Right lung (tissue), 5 donors: ENCODE results near the gene KRTAP12-4. TPM values are rescaled to one million over a fixed set of nuclear protein-coding genes. Genes with fewer than 3 reads are reported as not detected.
"Not testable (repeated sequence)": the region's sequence is repeated elsewhere in the genome, so short reads cannot be mapped to it uniquely, and the experiment has no call there.

Experiments
- DNase-seq, 2 donors: peaks; one replicate each; pipeline ENCODE4 v3.0.0-alpha.2; 2013
- polyA plus RNA-seq, 5 donors: library from polyadenylated mRNA; unstranded; fragments of 120-200 nt; gene quantifications; one replicate each; pipeline versions ENCODE4 v1.2.1 to v1.2.3, GENCODE V29; 2013; ENCODE audit warnings: inconsistent platforms in 1 of 5, low replicate concordance in 1 of 5; ENCODE audit not compliant: insufficient read length in 5 of 5, insufficient read depth in 1 of 5

KRTAP12-4 gene
- polyA plus RNA-seq, 5 donors: not detected

GRCh38 chr21:44636209-44637017 is 18.0 kb downstream of the KRTAP12-4 start:
- no peak for DNase-seq

- DNase-seq: no peak
Observed at GRCh38 chr21:44632067-44632466, 22.4 kb downstream of the KRTAP12-4 start.

- no peak for DNase-seq
Observed at GRCh38 chr21:44630440-44630839, 24.0 kb downstream of the KRTAP12-4 start.

- DNase-seq: no peak
Observed at GRCh38 chr21:44628707-44629391, 25.6 kb downstream of the KRTAP12-4 start.

DNA sequence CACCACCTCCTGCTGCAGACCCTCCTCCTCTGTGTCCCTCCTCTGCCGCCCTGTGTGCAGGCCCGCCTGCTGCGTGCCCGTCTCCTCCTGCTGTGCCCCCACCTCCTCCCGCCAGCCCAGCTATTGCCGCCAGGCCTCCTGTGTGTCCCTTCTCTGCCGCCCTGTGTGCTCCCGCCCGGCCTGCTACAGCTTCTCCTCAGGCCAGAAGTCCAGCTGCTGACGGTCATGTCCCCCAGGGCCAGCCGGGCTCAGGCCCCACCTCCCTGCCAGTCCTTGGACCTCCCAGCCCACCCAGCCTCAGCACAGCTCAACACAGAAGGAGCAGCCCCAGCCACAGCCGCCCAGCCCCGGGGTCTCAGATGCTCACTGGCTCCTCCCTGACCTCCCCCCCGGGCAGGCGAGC is 26.6 kb downstream of the KRTAP12-4 start:
- not testable (repeated sequence) for DNase-seq

GRCh38 chr21:44627181-44627822 is 27.2 kb downstream of the KRTAP12-4 start:
- DNase-seq: not testable (repeated sequence)

GRCh38 chr21:44626673-44627143 is 27.8 kb downstream of the KRTAP12-4 start, which contains the start of gene KRTAP10-9:
KRTAP10-9 (plus strand) TSS chr21:44627093; CDS start chr21:44627172, 79 bp downstream.
- no peak for DNase-seq

- no peak for DNase-seq
Observed at GRCh38 chr21:44626262-44626661, 28.2 kb downstream of the KRTAP12-4 start.

GRCh38 chr21:44625756-44626155 is 28.7 kb downstream of the KRTAP12-4 start:
- no peak for DNase-seq

DNA sequence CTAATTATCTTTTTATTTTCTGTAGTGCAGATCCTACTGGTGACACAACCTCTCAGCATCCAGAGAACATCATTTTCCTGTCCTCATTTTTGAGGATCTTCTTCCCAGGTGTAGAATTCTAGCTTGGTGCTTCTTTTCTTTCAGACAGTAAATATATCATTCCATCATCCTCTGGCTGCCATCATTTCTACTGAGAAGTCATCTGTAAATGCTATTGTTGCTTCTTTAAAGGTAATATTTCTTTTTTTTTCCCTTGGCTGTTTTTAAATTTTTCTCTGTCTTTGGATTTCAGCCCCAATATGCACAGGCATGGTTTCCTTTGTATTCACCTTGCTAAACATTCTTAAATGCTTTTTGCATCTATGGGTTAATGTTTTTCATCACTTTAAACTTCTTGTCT is 30.9 kb downstream of the KRTAP12-4 start:
- DNase-seq: no peak

- DNase-seq: no peak
Observed at GRCh38 chr21:44619886-44620285, 34.6 kb downstream of the KRTAP12-4 start.

DNA sequence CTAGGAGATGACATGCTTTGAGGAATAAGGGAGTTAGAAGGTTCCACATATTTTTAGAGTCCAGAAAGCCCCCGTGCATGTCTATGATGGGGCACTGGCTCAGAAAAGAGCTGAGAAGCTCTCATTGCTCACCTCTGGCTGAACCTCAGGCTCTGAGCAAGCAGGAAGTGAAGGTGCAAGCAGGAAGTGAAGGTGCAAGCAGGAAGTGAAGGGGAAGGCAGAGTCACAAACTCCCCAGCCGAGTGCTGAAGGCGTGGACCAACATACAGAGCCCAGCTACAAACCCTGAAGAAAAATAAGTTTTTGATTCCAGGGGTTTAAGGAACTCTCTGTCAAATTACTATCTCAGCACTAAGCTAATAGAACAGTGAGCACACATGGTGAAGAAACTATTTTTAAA is 35.5 kb downstream of the KRTAP12-4 start:
- DNase-seq: no peak

- DNase-seq: no peak
Observed at GRCh38 chr21:44618504-44618903, 36.0 kb downstream of the KRTAP12-4 start.

DNA sequence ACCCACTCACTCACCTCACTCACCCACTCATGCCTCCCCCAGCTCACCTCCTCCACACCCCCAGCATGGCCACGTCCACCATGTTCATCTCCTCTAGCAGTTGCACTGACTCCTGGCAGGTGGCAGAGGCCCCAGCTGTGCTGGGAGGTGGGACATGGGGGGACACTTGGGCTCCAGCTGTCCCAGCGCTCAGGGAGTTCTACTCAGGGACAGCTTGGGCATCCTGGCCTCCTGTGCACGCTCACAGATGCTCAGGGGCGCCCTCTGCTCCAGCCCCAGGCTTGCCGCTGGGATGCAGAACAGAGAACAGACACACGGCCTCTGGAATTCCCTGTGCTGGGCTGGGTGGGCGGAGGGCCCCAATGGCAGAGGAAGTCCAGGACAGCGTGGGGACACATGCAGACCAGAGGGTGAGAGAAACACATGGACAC is 37.4 kb downstream of the KRTAP12-4 start:
- DNase-seq: no peak

DNA sequence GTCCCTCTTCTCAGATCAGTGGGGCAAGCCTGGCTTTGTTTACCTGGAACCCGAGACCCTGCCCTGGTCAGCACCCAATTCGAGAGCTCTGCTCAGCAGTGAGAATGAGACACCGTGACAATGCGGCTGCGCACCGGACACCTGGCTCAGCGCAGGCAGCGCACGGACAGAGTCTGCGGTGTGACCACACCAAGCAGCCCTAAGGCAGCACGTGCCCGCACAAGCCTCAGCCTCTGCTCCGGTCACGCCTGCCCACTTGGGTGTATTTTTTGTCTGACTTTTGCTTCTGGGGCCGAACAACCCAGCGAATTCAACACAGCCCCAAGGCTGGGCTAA is 37.9 kb downstream of the KRTAP12-4 start:
- no peak for DNase-seq

GRCh38 chr21:44615911-44616590 is 38.4 kb downstream of the KRTAP12-4 start:
- DNase-seq: no peak

DNA sequence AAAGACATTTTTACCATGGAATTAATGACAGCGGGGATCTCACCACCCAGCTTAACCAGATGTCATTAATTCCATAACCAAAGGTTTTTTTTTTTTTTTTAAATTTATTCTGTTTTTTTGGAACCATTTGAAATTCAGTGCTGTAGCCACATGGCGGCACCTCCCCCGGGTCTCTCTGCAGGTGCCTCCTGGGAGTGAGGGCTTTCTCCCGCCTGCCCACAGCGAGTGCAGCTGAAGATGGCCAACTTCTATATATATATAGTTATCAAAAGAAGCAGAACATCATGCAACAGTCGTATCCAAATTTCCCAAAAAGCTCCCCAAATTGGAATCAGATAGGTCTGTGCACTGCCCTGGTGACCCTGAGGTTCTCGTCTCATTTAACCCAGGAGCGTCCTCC is 39.0 kb downstream of the KRTAP12-4 start:
- DNase-seq: no peak

- no peak for DNase-seq
Observed at GRCh38 chr21:44614961-44615391, 39.5 kb downstream of the KRTAP12-4 start.

- DNase-seq: no peak
Observed at GRCh38 chr21:44614161-44614631, 40.3 kb downstream of the KRTAP12-4 start.

DNA sequence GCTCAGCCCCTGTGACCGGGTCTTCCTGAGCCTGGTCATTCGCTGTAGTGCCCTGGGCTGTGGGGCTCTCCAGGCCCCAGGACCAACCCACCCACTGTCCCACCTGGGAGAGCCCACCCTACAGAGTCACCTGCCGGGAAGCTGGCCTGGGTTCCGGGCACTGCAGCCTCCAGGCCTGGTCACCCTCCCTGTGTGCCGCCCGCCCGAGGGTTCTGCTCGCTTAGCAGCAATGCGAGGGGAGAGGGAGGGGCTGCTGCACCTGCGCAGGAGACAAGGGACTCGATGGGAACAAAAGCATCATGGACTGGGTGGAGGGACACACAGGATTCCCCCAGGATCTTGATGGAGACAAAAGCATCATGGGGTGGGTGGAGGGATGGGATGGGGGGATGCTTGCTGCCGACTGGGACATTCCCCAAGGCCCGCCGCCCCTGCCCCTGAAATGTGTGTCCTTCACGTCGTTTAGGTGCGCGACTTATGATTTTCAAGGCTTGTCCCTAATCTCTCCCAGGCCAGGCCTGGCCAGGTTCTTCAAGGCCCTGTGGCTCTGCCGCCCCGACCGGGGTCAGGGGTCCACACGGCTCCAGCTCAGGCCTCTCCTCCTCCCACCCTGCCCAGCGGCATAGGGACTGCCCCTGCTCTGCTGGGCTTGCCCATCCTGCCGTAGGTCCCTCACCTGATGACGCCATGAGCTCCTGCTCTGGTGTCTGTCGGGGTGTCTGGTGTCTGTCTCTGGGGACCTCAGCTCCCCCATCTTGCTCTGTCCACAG is 40.9 kb downstream of the KRTAP12-4 start:
- no peak for DNase-seq

GRCh38 chr21:44612669-44613229 is 41.7 kb downstream of the KRTAP12-4 start:
- no peak for DNase-seq
